Right kidney (tissue), 1 donor: ENCODE data around the gene ATPAF2.
A peak's percentile ranks its signal among the peaks of the same experiment; 100 is the strongest.

Experiments used
- DNase-seq: peaks from one replicate; pipeline ENCODE4 v3.0.0-alpha.2; 2016

ATPAF2 gene

GRCh38 chr17:18040261-18040858 is 1.4 kb upstream of the ATPAF2 start:
- no peak for DNase-seq

- DNase-seq = peak; percentile 77
Observed at GRCh38 chr17:18039535-18040260, 730 bp upstream of the ATPAF2 start.

- no peak for DNase-seq
Observed at GRCh38 chr17:18038149-18038850, 668 bp downstream of the ATPAF2 start.

- DNase-seq = no peak
Observed at GRCh38 chr17:18037486-18037885, 1.5 kb downstream of the ATPAF2 start.

GRCh38 chr17:18035704-18036103 is 3.3 kb downstream of the ATPAF2 start:
- DNase-seq = no peak

- no peak for DNase-seq
Observed at GRCh38 chr17:18033442-18034099, 5.4 kb downstream of the ATPAF2 start.

GRCh38 chr17:18031955-18032354 is 7.0 kb downstream of the ATPAF2 start:
- DNase-seq = no peak

GRCh38 chr17:18028952-18029540 is 9.9 kb downstream of the ATPAF2 start:
- DNase-seq = no peak

- no peak for DNase-seq
Observed at GRCh38 chr17:18028114-18028951, 10.6 kb downstream of the ATPAF2 start.

- DNase-seq = no peak
Observed at GRCh38 chr17:18027280-18027679, 11.7 kb downstream of the ATPAF2 start.

GRCh38 chr17:18025945-18026776 is 12.8 kb downstream of the ATPAF2 start:
- DNase-seq = no peak

- DNase-seq = no peak
Observed at GRCh38 chr17:18025241-18025944, 13.6 kb downstream of the ATPAF2 start.

GRCh38 chr17:18021372-18021771 is 17.6 kb downstream of the ATPAF2 start:
- DNase-seq = no peak

- DNase-seq = no peak
Observed at GRCh38 chr17:18020971-18021370, 18.0 kb downstream of the ATPAF2 start.

GRCh38 chr17:18019838-18020154 is 19.2 kb downstream of the ATPAF2 start:
- no peak for DNase-seq

- DNase-seq = no peak
Observed at GRCh38 chr17:18018411-18018921, 20.5 kb downstream of the ATPAF2 start.

GRCh38 chr17:18017958-18018357 is 21.0 kb downstream of the ATPAF2 start:
- no peak for DNase-seq

GRCh38 chr17:18016426-18016825 is 22.5 kb downstream of the ATPAF2 start:
- DNase-seq = no peak

- no peak for DNase-seq
Observed at GRCh38 chr17:18015593-18015992, 23.4 kb downstream of the ATPAF2 start.

- no peak for DNase-seq
Observed at GRCh38 chr17:18014006-18014405, 25.0 kb downstream of the ATPAF2 start.
